Stimulated activated CD4-positive, alpha-beta T cell treated with anti-CD3 and anti-CD28 coated beads, Interleukin-12 subunit alpha, Interleukin-12 subunit beta, amount 100 ng/mL, for 48 hours (primary cell): ENCODE data around the gene GRID1.
"Not testable (repeated sequence)": the region's sequence is repeated elsewhere in the genome, so short reads cannot be mapped to it uniquely, and the experiment has no call there.

Experiments
- DNase-seq, 3 donors: peaks; one replicate each; pipeline ENCODE4 v3.0.0-alpha.2; 2020; ENCODE audit warnings: low read depth in 2 of 3, low spot score in 1 of 3

The GRID1 gene

GRCh38 chr10:86049442-86049841, 317.2 kb downstream of the GRID1 start:
- no peak for DNase-seq

GRCh38 chr10:86048973-86049372, 317.6 kb downstream of the GRID1 start:
- no peak for DNase-seq

GRCh38 chr10:86048571-86048970, 318.0 kb downstream of the GRID1 start:
- no peak for DNase-seq

- DNase-seq: peak; percentile 7 to 16 (median 14)
Measured at GRCh38 chr10:86047588-86047987, 319.0 kb downstream of the GRID1 start.

- DNase-seq: peak in 1 of 3 donors; percentile 5
Measured at GRCh38 chr10:86046845-86047460, 319.6 kb downstream of the GRID1 start.

GRCh38 chr10:86045896-86046295, 320.7 kb downstream of the GRID1 start:
- no peak for DNase-seq

- no peak for DNase-seq
Measured at GRCh38 chr10:86044029-86044428, 322.6 kb downstream of the GRID1 start.

GRCh38 chr10:86043236-86043635, 323.4 kb downstream of the GRID1 start:
- no peak for DNase-seq

GRCh38 chr10:86042161-86042560, 324.4 kb downstream of the GRID1 start:
- no peak for DNase-seq

- DNase-seq: no peak
Measured at GRCh38 chr10:86041116-86041515, 325.5 kb downstream of the GRID1 start.

- no peak for DNase-seq
Measured at GRCh38 chr10:86038371-86038770, 328.2 kb downstream of the GRID1 start.

- no peak for DNase-seq
Measured at GRCh38 chr10:86037096-86037495, 329.5 kb downstream of the GRID1 start.

GRCh38 chr10:86036544-86036831, 330.1 kb downstream of the GRID1 start:
- no peak for DNase-seq

- no peak for DNase-seq
Measured at GRCh38 chr10:86035791-86036543, 330.6 kb downstream of the GRID1 start.

GRCh38 chr10:86034710-86035109, 331.9 kb downstream of the GRID1 start:
- no peak for DNase-seq

GRCh38 chr10:86033581-86033980, 333.0 kb downstream of the GRID1 start:
- DNase-seq: no peak

GRCh38 chr10:86032087-86032486, 334.5 kb downstream of the GRID1 start:
- DNase-seq: not testable (repeated sequence)

GRCh38 chr10:86030312-86030711, 336.3 kb downstream of the GRID1 start:
- no peak for DNase-seq

GRCh38 chr10:86027346-86027745, 339.2 kb downstream of the GRID1 start:
- no peak for DNase-seq

- no peak for DNase-seq
Measured at GRCh38 chr10:86025509-86025908, 341.1 kb downstream of the GRID1 start.

GRCh38 chr10:86024281-86025041, 342.1 kb downstream of the GRID1 start:
- no peak for DNase-seq

- DNase-seq: no peak
Measured at GRCh38 chr10:86023931-86024280, 342.7 kb downstream of the GRID1 start.
